ENCODE measurements around the gene ARL5A. TPM values are rescaled to one million over a fixed set of nuclear protein-coding genes. Genes with fewer than 3 reads are reported as not detected.

Gene ARL5A
- total and polyA plus RNA-seq, 11 donors, result 12.9 to 59.1 (median 54.4) TPM

- TF ChIP-seq CTCF (IDR thresholded peaks at IDR 0.05), result no peak
- TF ChIP-seq POLR2A (IDR thresholded peaks at IDR 0.05), result no peak
- ATAC-seq, result peak; percentile 61 to 85 (median 83)
- Histone ChIP-seq H3K27ac (no peak overlapping the region), H3K4me1 (peaks cover 0 to 17% (median 0%) of the 10 kb centered on the region in 12 donors), H3K9me3 (no peaks in the 10 kb centered on the region), H3K4me3 (no peak overlapping the region), H3K27me3 (no peaks in the 10 kb centered on the region), H3K36me3 (no peaks in the 10 kb centered on the region)
- intact Hi-C loops (cut with DNase I), result no loop called here
- 46 to 59% (median 51%) methylated on average over 3 of the region's 3 CpGs for WGBS, 4 donors
- no peak for DNase-seq
Measured at GRCh38 chr2:151851761-151852160, 23.5 kb upstream of the ARL5A start.

GRCh38 chr2:151849413-151850010, 21.3 kb upstream of the ARL5A start:
- intact Hi-C loops (cut with DNase I), result no loop called here
- DNase-seq (no peak), ATAC-seq (no peak)
- Histone ChIP-seq H3K27ac (no peak overlapping the region), H3K27me3 (no peaks in the 10 kb centered on the region), H3K9me3 (no peaks in the 10 kb centered on the region), H3K4me3 (no peak overlapping the region), H3K36me3 (no peaks in the 10 kb centered on the region), H3K4me1 (peaks cover 0 to 30% (median 10%) of the 10 kb centered on the region in 12 donors)
- TF ChIP-seq CTCF (IDR thresholded peaks at IDR 0.05) (no peak), POLR2A (IDR thresholded peaks at IDR 0.05) (no peak)
- WGBS, 4 donors, result 89 to 92% (median 91%) methylated on average over 4 of the region's 4 CpGs

GRCh38 chr2:151845884-151846283, 17.7 kb upstream of the ARL5A start:
- intact Hi-C loops (cut with DNase I), result no loop called here
- TF ChIP-seq POLR2A (IDR thresholded peaks at IDR 0.05) (no peak), CTCF (IDR thresholded peaks at IDR 0.05) (no peak)
- peaks cover 0 to 35% (median 27%) of the 10 kb centered on the region in 12 donors for H3K4me1 ChIP-seq
- H3K4me3 ChIP-seq, result no peak overlapping the region
- WGBS, 4 donors, result 93 to 94% (median 94%) methylated on average over 2 of the region's 2 CpGs
- ATAC-seq, result no peak
- no peaks in the 10 kb centered on the region for H3K9me3 ChIP-seq
- no peak overlapping the region for H3K27ac ChIP-seq
- no peaks in the 10 kb centered on the region for H3K36me3 ChIP-seq
- no peak for DNase-seq
- H3K27me3 ChIP-seq, result no peaks in the 10 kb centered on the region

- H3K27me3 ChIP-seq, result no peaks in the 10 kb centered on the region
- peak overlapping the region in 1 of 12 donors; percentile 31 for H3K27ac ChIP-seq
- intact Hi-C loops (cut with DNase I), result no loop called here
- no peaks in the 10 kb centered on the region for H3K36me3 ChIP-seq
- TF ChIP-seq POLR2A (IDR thresholded peaks at IDR 0.05) (no peak), CTCF (IDR thresholded peaks at IDR 0.05) (no peak)
- DNase-seq, result peak in 2 of 5 donors; percentile 31 to 47
- peaks cover 0 to 35% (median 27%) of the 10 kb centered on the region in 12 donors for H3K4me1 ChIP-seq
- peak in 3 of 4 donors; percentile 65 to 74 (median 67) for ATAC-seq
- H3K9me3 ChIP-seq, result no peaks in the 10 kb centered on the region
- no peak overlapping the region for H3K4me3 ChIP-seq
- WGBS, 4 donors, result 47 to 78% (median 60%) methylated on average over 4 of the region's 4 CpGs
Measured at GRCh38 chr2:151845481-151845880, 17.3 kb upstream of the ARL5A start.

Data from heart left ventricle (tissue), 16 donors.